CD14-positive monocyte (primary cell): ENCODE measurements around the gene CANT1. TPM values are rescaled to one million over a fixed set of nuclear protein-coding genes. Genes with fewer than 3 reads are reported as not detected.

Experiments
- DNase-seq, 3 donors: peaks; one replicate each; pipeline ENCODE4 v3.0.0-alpha.2; 2011 to 2022
- H2AFZ ChIP-seq: 2 replicates; pipeline ENCODE4 v1.6.0; 2012; ENCODE audit warnings: mild to moderate bottlenecking, low read depth, low read length, inconsistent platforms; ENCODE audit not compliant: insufficient read depth, poor library complexity, severe bottlenecking
- H3K27ac ChIP-seq, 2 donors: 1 replicate in 1 of 2; 2 replicates in 1 of 2; pipeline ENCODE4 v1.5.1; 2012 to 2013; ENCODE audit warnings: low read length in 2 of 2, control low read depth in 1 of 2, inconsistent platforms in 1 of 2, low read depth in 1 of 2, mild to moderate bottlenecking in 1 of 2
- H3K27me3 ChIP-seq, 2 donors: one replicate each; pipeline versions ENCODE4 v1.6.0 to v1.6.1; 2011 to 2013; ENCODE audit warnings: low read length in 2 of 2; ENCODE audit not compliant: control insufficient read depth in 2 of 2, insufficient read depth in 2 of 2
- H3K36me3 ChIP-seq, 2 donors: replicated peaks in 1 of 2; 1 replicate in 1 of 2; 2 replicates in 1 of 2; pipeline versions ENCODE4 v1.5.1 to v1.6.1; 2012 to 2013; ENCODE audit warnings: low read length in 2 of 2, control low read depth in 1 of 2, inconsistent platforms in 1 of 2, mild to moderate bottlenecking in 1 of 2; ENCODE audit not compliant: insufficient read depth in 2 of 2, control insufficient read depth in 1 of 2
- H3K4me1 ChIP-seq, 2 donors: 1 replicate in 1 of 2; 2 replicates in 1 of 2; pipeline versions ENCODE4 v1.5.1 to v1.6.1; 2012 to 2013; ENCODE audit warnings: low read length in 2 of 2, control low read depth in 1 of 2, inconsistent platforms in 1 of 2, mild to moderate bottlenecking in 1 of 2, moderate library complexity in 1 of 2; ENCODE audit not compliant: insufficient read depth in 2 of 2, control insufficient read depth in 1 of 2
- H3K4me2 ChIP-seq: replicated peaks from 2 replicates; pipeline ENCODE3; 2012; ENCODE audit warnings: low read length, moderate library complexity, mild to moderate bottlenecking; ENCODE audit not compliant: poor library complexity, severe bottlenecking; ENCODE audit errors: extremely low read depth
- H3K4me3 ChIP-seq, 3 experiments: fragments of 200-600 bp in 1 of 3; sonication (generic) in 1 of 3; replicated peaks in 1 of 3; 1 replicate in 2 of 3; 2 replicates in 1 of 3; pipeline ENCODE4 v1.5.1; 2011 to 2013; ENCODE audit warnings: low read length in 3 of 3, mild to moderate bottlenecking in 3 of 3, control low read depth in 2 of 3, low read depth in 2 of 3, inconsistent platforms in 1 of 3, moderate library complexity in 1 of 3
- H3K79me2 ChIP-seq: 2 replicates; pipeline ENCODE4 v1.6.0; 2012; ENCODE audit warnings: mild to moderate bottlenecking, control low read depth, inconsistent platforms, low read length, moderate library complexity; ENCODE audit not compliant: insufficient read depth
- H3K9ac ChIP-seq: 2 replicates; pipeline ENCODE4 v1.6.0; 2017; ENCODE audit warnings: low read length, mild to moderate bottlenecking; ENCODE audit not compliant: insufficient read depth, poor library complexity, severe bottlenecking
- H3K9me3 ChIP-seq, 2 donors: replicated peaks in 1 of 2; 1 replicate in 1 of 2; 2 replicates in 1 of 2; pipeline versions ENCODE4 v1.5.1 to v1.6.1; 2012 to 2013; ENCODE audit warnings: low read length in 2 of 2, control low read depth in 1 of 2; ENCODE audit not compliant: control insufficient read depth in 1 of 2, insufficient read depth in 1 of 2
- H4K20me1 ChIP-seq: 2 replicates; pipeline ENCODE4 v1.6.0; 2012; ENCODE audit warnings: mild to moderate bottlenecking, low read length, control low read depth, moderate library complexity; ENCODE audit not compliant: insufficient read depth
- H3K27ac Mint-ChIP-seq, 7 donors: one replicate each; pipeline ENCODE4 v1.8.0; 2020; ENCODE audit warnings: mild to moderate bottlenecking in 7 of 7, mixed read lengths in 7 of 7, moderate library complexity in 6 of 7, inconsistent platforms in 2 of 7
- H3K27me3 Mint-ChIP-seq, 3 donors: one replicate each; pipeline ENCODE4 v1.8.0; 2021 to 2022; ENCODE audit warnings: low read depth in 3 of 3, mild to moderate bottlenecking in 3 of 3, mixed read lengths in 3 of 3, moderate library complexity in 3 of 3, inconsistent platforms in 1 of 3
- H3K36me3 Mint-ChIP-seq, 2 donors: one replicate each; pipeline ENCODE4 v1.8.0; 2020; ENCODE audit warnings: mixed read lengths in 2 of 2, inconsistent platforms in 1 of 2, mild to moderate bottlenecking in 1 of 2
- H3K4me1 Mint-ChIP-seq: one replicate; pipeline ENCODE4 v1.8.0; 2020; ENCODE audit warnings: mild to moderate bottlenecking, mixed read lengths
- H3K4me3 Mint-ChIP-seq, 2 donors: one replicate each; pipeline ENCODE4 v1.8.0; 2020; ENCODE audit warnings: mild to moderate bottlenecking in 2 of 2, mixed read lengths in 2 of 2, moderate library complexity in 1 of 2
- H3K9me3 Mint-ChIP-seq, 7 donors: one replicate each; pipeline ENCODE4 v1.8.0; 2020 to 2022; ENCODE audit warnings: mixed read lengths in 7 of 7, mild to moderate bottlenecking in 6 of 7, moderate library complexity in 6 of 7, inconsistent platforms in 2 of 7
- CTCF ChIP-seq: fragments of 200-600 bp; IDR thresholded peaks from one replicate; pipeline ENCODE4 v1.8.0; 2022; ENCODE audit warnings: antibody characterized with exemption, mild to moderate bottlenecking
- WGBS: methylation state at CpG from one replicate; pipeline ENCODE4 v1.1.5; 2013; ENCODE audit warnings: missing lambda C conversion rate; ENCODE audit not compliant: insufficient coverage; 5-methylcytosine and 5-hydroxymethylcytosine counted together
- intact Hi-C, 2 donors: fragments of 100-400 bp; cut with micrococcal nuclease; formaldehyde crosslinking; loops; one replicate each; pipeline versions ENCODE4 v1.15.0 to v1.15.1; 2023
- polyA plus RNA-seq, 3 donors: library from polyadenylated mRNA; depleted of rRNA in 1 of 3; unstranded in 2 of 3; stranded (reverse) in 1 of 3; fragments of 300-500 nt in 2 of 3; fragments of >200 nt in 1 of 3; fragmentation: Illumina TruSeq in 2 of 3; gene quantifications; 1 replicate in 2 of 3; 2 replicates in 1 of 3; pipeline ENCODE4 v1.2.3, GENCODE V29; 2012 to 2021

Gene CANT1
- polyA plus RNA-seq, 3 donors, result 10.6 to 16.6 (median 14.3) TPM

GRCh38 chr17:79053251-79053925, 43.8 kb upstream of the CANT1 start:
- Histone ChIP-seq H3K36me3 (no peaks in the 10 kb centered on the region), H3K9me3 (peaks cover 0 to 11% of the 10 kb centered on the region in 2 donors), H3K27me3 (no peaks in the 10 kb centered on the region), H3K4me2 (no peak overlapping the region), H4K20me1 (no peaks in the 10 kb centered on the region), H3K9ac (no peak overlapping the region), H3K4me1 (peaks cover 7 to 11% of the 10 kb centered on the region in 2 donors), H3K4me3 (no peak overlapping the region), H3K27ac (no peak overlapping the region), H2AFZ (no peak overlapping the region), H3K79me2 (no peaks in the 10 kb centered on the region)
- TF ChIP-seq CTCF, result no peak
- intact Hi-C loops, result no loop called here
- Mint-ChIP-seq H3K27ac (no peak overlapping the region), H3K36me3 (peaks cover 0 to 1% of the 10 kb centered on the region in 2 donors), H3K4me1 (peaks cover 13% of the 10 kb centered on the region), H3K27me3 (peaks cover 4 to 14% (median 7%) of the 10 kb centered on the region in 3 donors), H3K4me3 (no peak overlapping the region), H3K9me3 (peaks cover 11 to 27% (median 16%) of the 10 kb centered on the region in 7 donors)
- no peak for DNase-seq
- 100% methylated on average over 1 of the region's 2 CpGs for WGBS

GRCh38 chr17:79052131-79052530, 42.6 kb upstream of the CANT1 start:
- TF ChIP-seq CTCF, result no peak
- no peak overlapping the region for H3K27ac ChIP-seq
- H3K79me2 ChIP-seq, result no peaks in the 10 kb centered on the region
- no peaks in the 10 kb centered on the region for H3K4me1 ChIP-seq
- Mint-ChIP-seq H3K36me3 (no peaks in the 10 kb centered on the region), H3K9me3 (peaks cover 11 to 20% (median 16%) of the 10 kb centered on the region in 7 donors), H3K27me3 (peaks cover 4 to 17% (median 4%) of the 10 kb centered on the region in 3 donors), H3K27ac (no peak overlapping the region), H3K4me1 (peaks cover 3% of the 10 kb centered on the region), H3K4me3 (no peak overlapping the region)
- peaks cover 0 to 11% of the 10 kb centered on the region in 2 donors for H3K9me3 ChIP-seq
- H2AFZ ChIP-seq, result no peak overlapping the region
- no peak for DNase-seq
- no peaks in the 10 kb centered on the region for H3K36me3 ChIP-seq
- H4K20me1 ChIP-seq, result no peaks in the 10 kb centered on the region
- intact Hi-C loops, result no loop called here
- H3K4me3 ChIP-seq, result no peak overlapping the region
- no peak overlapping the region for H3K4me2 ChIP-seq
- no peak overlapping the region for H3K9ac ChIP-seq
- no CpG with 5 or more reads among the region's 1 CpG for WGBS
- no peaks in the 10 kb centered on the region for H3K27me3 ChIP-seq
